ENCODE data around the gene IGF2BP3. TPM values are rescaled to one million over a fixed set of nuclear protein-coding genes. Genes with fewer than 3 reads are reported as not detected.

The IGF2BP3 gene
- total RNA-seq, 1 donor from 2014 or later = 242 TPM

DNA sequence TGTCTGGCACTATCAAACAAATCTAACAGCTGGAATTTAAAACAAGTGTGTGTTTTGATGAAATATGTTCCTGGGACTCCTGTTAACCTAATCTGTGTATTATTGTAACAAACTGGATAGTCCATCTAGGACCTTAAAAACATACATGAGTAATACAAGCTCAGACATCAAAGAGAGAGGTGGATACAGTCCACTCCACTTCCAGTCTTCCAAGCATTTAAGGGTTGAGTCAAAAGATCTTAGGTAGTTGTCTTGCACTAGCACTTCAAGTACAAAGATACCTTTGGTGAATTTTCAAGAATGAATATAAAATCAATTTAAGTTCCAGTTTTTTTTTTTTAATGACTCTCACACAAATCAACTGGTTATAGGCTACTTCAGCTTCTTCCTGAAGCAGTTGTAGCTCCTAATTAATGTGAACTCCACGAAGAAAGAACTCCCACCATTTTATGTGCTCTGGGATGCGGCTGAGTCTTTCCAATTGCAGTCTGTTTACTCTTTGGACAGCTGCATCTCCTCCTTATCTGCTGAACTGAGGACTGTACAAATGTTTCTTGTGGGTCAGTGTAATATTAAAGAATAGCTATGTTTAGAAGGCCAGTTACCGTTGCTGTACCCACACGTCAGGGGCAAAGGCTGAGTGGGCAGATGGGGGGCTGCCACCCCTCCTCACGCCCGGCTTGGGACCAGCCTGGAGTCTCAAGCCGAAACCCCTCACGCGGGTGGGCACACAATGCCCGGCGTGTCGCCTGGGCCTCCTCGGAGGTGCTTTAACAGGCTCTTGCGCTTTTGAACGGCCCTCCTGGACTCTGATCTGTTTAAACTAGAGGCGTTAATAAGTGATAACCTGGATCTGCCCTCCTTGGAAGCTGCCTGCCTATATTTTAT lies 2.9 kb upstream of the IGF2BP3 start:
- no peaks in the 10 kb centered on the region for H3K27me3 ChIP-seq
- peak overlapping the region; percentile 84 for H3K27ac Mint-ChIP-seq
- H3F3A ChIP-seq (ENCODE audit: low read depth) = peaks cover 68% of the 10 kb centered on the region
- H3K9me3 Mint-ChIP-seq = peaks cover 3% of the 10 kb centered on the region
- H3K4me2 ChIP-seq = peak overlapping the region; percentile 96
- TF ChIP-seq, protein P1, sequence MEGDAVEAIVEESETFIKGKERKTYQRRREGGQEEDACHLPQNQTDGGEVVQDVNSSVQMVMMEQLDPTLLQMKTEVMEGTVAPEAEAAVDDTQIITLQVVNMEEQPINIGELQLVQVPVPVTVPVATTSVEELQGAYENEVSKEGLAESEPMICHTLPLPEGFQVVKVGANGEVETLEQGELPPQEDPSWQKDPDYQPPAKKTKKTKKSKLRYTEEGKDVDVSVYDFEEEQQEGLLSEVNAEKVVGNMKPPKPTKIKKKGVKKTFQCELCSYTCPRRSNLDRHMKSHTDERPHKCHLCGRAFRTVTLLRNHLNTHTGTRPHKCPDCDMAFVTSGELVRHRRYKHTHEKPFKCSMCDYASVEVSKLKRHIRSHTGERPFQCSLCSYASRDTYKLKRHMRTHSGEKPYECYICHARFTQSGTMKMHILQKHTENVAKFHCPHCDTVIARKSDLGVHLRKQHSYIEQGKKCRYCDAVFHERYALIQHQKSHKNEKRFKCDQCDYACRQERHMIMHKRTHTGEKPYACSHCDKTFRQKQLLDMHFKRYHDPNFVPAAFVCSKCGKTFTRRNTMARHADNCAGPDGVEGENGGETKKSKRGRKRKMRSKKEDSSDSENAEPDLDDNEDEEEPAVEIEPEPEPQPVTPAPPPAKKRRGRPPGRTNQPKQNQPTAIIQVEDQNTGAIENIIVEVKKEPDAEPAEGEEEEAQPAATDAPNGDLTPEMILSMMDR (IDR thresholded peaks at IDR 0.05) = no peak
- TF ChIP-seq EZH2 (IDR thresholded peaks at IDR 0.05) (no peak), EZH2phosphoT487 (IDR thresholded peaks at IDR 0.05) (no peak)
- H3K27ac ChIP-seq = peak overlapping the region; percentile 95
- no peaks in the 10 kb centered on the region for H3K9me3 ChIP-seq (ENCODE audit: low read depth)
- H3K4me1 Mint-ChIP-seq = peaks cover 19% of the 10 kb centered on the region
- DNase-seq (ENCODE audit: low spot score) = peak; percentile 53
- H4K20me1 ChIP-seq (ENCODE audit: low read depth) = peaks cover 11% of the 10 kb centered on the region
- H3K79me2 ChIP-seq (ENCODE audit: low read depth) = peaks cover 84% of the 10 kb centered on the region
- H3K9ac ChIP-seq = peak overlapping the region; percentile 87
- peaks cover 29% of the 10 kb centered on the region for H3K4me1 ChIP-seq
- H3K36me3 Mint-ChIP-seq = peaks cover 3% of the 10 kb centered on the region
- H2AFZ ChIP-seq (replicated peaks) = peak overlapping the region; percentile 36
- peak overlapping the region; percentile 93 for H3K4me3 Mint-ChIP-seq
- H3K27me3 Mint-ChIP-seq (ENCODE audit: insufficient read depth, low read depth) = peaks cover 3% of the 10 kb centered on the region
- no peaks in the 10 kb centered on the region for H3K36me3 ChIP-seq
- peak overlapping the region; percentile 94 for H3K4me3 ChIP-seq

DNA sequence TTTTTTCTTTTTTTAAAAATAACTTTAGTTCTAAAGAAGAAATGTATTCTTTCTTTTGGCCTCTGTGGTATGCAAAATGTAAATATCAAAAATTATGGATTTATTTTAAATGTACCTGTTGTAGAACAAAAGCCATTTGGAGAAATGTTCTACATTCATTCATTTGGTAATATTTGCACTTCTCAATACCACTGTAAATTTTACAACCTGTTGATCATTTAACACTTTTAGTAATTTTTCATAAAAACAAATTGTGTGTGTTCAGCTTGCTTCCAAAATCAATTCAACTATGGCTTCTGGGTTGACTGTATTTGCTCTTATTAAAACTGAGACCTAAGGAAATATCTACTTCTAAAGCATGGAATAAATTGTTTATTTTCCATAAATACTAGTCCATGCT lies 2.3 kb upstream of the IGF2BP3 start:
- Histone ChIP-seq H3K27ac (peak overlapping the region; percentile 43), H3K4me2 (peak overlapping the region; percentile 96), H3K36me3 (no peaks in the 10 kb centered on the region), H3F3A (ENCODE audit: low read depth) (peaks cover 72% of the 10 kb centered on the region), H3K4me3 (peak overlapping the region; percentile 94), H3K9ac (peak overlapping the region; percentile 87), H2AFZ (replicated peaks) (no peak overlapping the region), H3K27me3 (no peaks in the 10 kb centered on the region), H3K9me3 (ENCODE audit: low read depth) (no peaks in the 10 kb centered on the region), H3K4me1 (peaks cover 22% of the 10 kb centered on the region), H3K79me2 (ENCODE audit: low read depth) (peaks cover 84% of the 10 kb centered on the region), H4K20me1 (ENCODE audit: low read depth) (peaks cover 18% of the 10 kb centered on the region)
- no peak for TF ChIP-seq EZH2 (IDR thresholded peaks at IDR 0.05)
- TF ChIP-seq, protein P1 (IDR thresholded peaks at IDR 0.05) = no peak
- no peak for TF ChIP-seq EZH2phosphoT487 (IDR thresholded peaks at IDR 0.05)
- Mint-ChIP-seq H3K4me3 (peak overlapping the region; percentile 93), H3K27me3 (ENCODE audit: insufficient read depth, low read depth) (peaks cover 3% of the 10 kb centered on the region), H3K36me3 (peaks cover 6% of the 10 kb centered on the region), H3K9me3 (peaks cover 3% of the 10 kb centered on the region), H3K4me1 (peaks cover 18% of the 10 kb centered on the region), H3K27ac (peak overlapping the region; percentile 84)
- no peak for DNase-seq (ENCODE audit: low spot score)

GRCh38 chr7:23472046-23472445 lies 1.8 kb upstream of the IGF2BP3 start:
- peak overlapping the region; percentile 96 for H3K4me2 ChIP-seq
- peaks cover 3% of the 10 kb centered on the region for H3K27me3 Mint-ChIP-seq (ENCODE audit: insufficient read depth, low read depth)
- H3K79me2 ChIP-seq (ENCODE audit: low read depth) = peaks cover 84% of the 10 kb centered on the region

More at GRCh38 chr7:23472046-23472445, 1.8 kb upstream of the IGF2BP3 start:
- Histone ChIP-seq H3F3A (ENCODE audit: low read depth) (peaks cover 77% of the 10 kb centered on the region), H3K4me3 (peak overlapping the region; percentile 94), H3K27me3 (no peaks in the 10 kb centered on the region), H3K9ac (peak overlapping the region; percentile 87), H4K20me1 (ENCODE audit: low read depth) (peaks cover 23% of the 10 kb centered on the region), H3K9me3 (ENCODE audit: low read depth) (no peaks in the 10 kb centered on the region), H3K36me3 (no peaks in the 10 kb centered on the region), H2AFZ (replicated peaks) (no peak overlapping the region), H3K27ac (peak overlapping the region; percentile 43), H3K4me1 (peaks cover 17% of the 10 kb centered on the region)
- Mint-ChIP-seq H3K36me3 (peaks cover 6% of the 10 kb centered on the region), H3K27ac (peak overlapping the region; percentile 93), H3K4me1 (peaks cover 16% of the 10 kb centered on the region), H3K9me3 (peaks cover 3% of the 10 kb centered on the region), H3K4me3 (peak overlapping the region; percentile 93)
- no peak for TF ChIP-seq EZH2 (IDR thresholded peaks at IDR 0.05)
- no peak for TF ChIP-seq EZH2phosphoT487 (IDR thresholded peaks at IDR 0.05)
- TF ChIP-seq, protein P1 (IDR thresholded peaks at IDR 0.05) = no peak
- no peak for DNase-seq (ENCODE audit: low spot score)

Data from neural progenitor cell (in vitro differentiated cells).